Measurements from ENCODE around the gene CELF5.
"Not testable (repeated sequence)": the region's sequence is repeated elsewhere in the genome, so short reads cannot be mapped to it uniquely, and the experiment has no call there.

CELF5 gene

GRCh38 chr19:3202895-3203294 lies 21.6 kb upstream of the CELF5 start:
- H3K9me3 ChIP-seq (ENCODE audit: control insufficient read depth, low read length); H3K27me3 ChIP-seq (replicated peaks; ENCODE audit: control insufficient read depth, insufficient read depth, low read length); H3K4me3 ChIP-seq (ENCODE audit: low read length); H3K9ac ChIP-seq (ENCODE audit: low read length); DNase-seq (ENCODE audit: low read depth); H3K4me1 ChIP-seq (ENCODE audit: control insufficient read depth, insufficient read depth, low read length): not testable (repeated sequence)
- peaks cover 50% of the 10 kb centered on the region for H3K36me3 ChIP-seq (ENCODE audit: control insufficient read depth, insufficient read depth, low read length, severe bottlenecking)

GRCh38 chr19:3203805-3204645 lies 20.4 kb upstream of the CELF5 start:
- Histone ChIP-seq H3K4me1 (ENCODE audit: control insufficient read depth, insufficient read depth, low read length) (no peaks in the 10 kb centered on the region), H3K36me3 (ENCODE audit: control insufficient read depth, insufficient read depth, low read length, severe bottlenecking) (peaks cover 51% of the 10 kb centered on the region), H3K27me3 (replicated peaks; ENCODE audit: control insufficient read depth, insufficient read depth, low read length) (no peaks in the 10 kb centered on the region), H3K9ac (ENCODE audit: low read length) (no peak overlapping the region), H3K9me3 (ENCODE audit: control insufficient read depth, low read length) (no peaks in the 10 kb centered on the region), H3K4me3 (ENCODE audit: low read length) (no peak overlapping the region)
- no peak for DNase-seq (ENCODE audit: low read depth)

DNA sequence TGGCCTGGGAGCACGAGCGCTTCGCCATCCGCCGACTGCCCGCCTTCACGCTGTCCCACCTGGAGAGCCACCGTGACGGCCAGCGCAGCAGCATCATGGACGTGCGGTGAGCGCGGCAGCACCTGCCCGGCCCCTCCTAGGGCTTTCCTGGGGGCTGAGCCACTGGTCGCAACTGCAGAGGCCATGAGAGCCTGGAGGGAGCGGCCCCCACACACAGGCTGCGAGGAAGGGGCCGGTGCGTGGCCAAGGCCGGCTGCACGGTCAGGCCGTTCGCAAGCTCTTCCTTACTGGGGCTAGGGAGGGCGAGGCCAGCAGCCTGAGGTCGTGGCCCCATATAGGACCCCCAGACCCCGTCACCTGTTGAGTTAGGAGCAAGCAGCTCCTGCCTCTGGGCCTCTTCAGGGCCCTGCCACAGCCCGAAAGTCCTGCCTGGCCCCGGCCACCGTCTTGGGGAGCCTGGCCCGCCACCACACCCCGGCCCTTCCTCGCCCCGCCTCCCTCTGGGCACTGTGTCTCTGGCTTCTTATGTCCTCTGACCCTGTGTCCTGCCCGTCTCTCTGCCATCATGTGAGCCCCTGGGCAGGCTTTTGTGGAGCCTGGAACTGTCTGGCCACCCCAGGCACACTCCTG lies 19.7 kb upstream of the CELF5 start:
- no peak overlapping the region for H3K9ac ChIP-seq (ENCODE audit: low read length)
- no peaks in the 10 kb centered on the region for H3K9me3 ChIP-seq (ENCODE audit: control insufficient read depth, low read length)
- DNase-seq (ENCODE audit: low read depth) = no peak
- no peaks in the 10 kb centered on the region for H3K27me3 ChIP-seq (replicated peaks; ENCODE audit: control insufficient read depth, insufficient read depth, low read length)
- no peak overlapping the region for H3K4me3 ChIP-seq (ENCODE audit: low read length)
- H3K36me3 ChIP-seq (ENCODE audit: control insufficient read depth, insufficient read depth, low read length, severe bottlenecking) = peaks cover 48% of the 10 kb centered on the region
- H3K4me1 ChIP-seq (ENCODE audit: control insufficient read depth, insufficient read depth, low read length) = no peaks in the 10 kb centered on the region

DNA sequence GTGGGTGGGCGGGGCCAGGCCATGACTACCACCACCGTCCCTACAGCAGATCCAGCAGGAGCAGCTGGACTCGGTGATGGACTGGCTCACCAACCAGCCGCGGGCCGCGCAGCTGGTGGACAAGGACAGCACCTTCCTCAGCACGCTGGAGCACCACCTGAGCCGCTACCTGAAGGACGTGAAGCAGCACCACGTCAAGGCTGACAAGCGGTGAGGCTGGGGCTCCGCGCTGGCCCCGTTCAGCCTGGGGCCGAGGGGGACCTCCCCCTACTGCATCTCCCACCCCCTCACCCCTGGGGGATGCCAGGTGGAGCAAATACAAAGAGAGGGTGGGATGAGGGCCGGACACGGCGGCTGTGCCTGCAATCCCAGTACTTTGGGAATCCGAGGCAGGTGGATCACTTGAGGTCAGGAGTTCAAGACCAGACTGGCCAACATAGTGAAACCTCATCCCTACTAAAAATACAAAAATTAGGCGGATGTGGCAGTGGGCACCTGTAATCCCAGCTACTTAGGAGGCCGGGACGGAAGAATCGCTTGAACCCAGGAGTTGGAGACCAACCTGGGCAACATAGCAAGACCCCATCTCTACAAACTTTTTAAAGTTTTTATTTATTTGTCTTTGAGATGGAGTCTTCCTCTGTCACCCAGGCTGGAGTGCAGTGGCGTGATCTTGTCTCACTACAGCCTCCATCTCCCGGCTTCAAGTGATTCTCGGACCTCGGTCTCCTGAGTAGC lies 18.1 kb upstream of the CELF5 start:
- Histone ChIP-seq H3K27me3 (replicated peaks; ENCODE audit: control insufficient read depth, insufficient read depth, low read length) (no peaks in the 10 kb centered on the region), H3K9me3 (ENCODE audit: control insufficient read depth, low read length) (no peaks in the 10 kb centered on the region), H3K9ac (ENCODE audit: low read length) (no peak overlapping the region), H3K4me1 (ENCODE audit: control insufficient read depth, insufficient read depth, low read length) (no peaks in the 10 kb centered on the region), H3K36me3 (ENCODE audit: control insufficient read depth, insufficient read depth, low read length, severe bottlenecking) (peaks cover 48% of the 10 kb centered on the region), H3K4me3 (ENCODE audit: low read length) (no peak overlapping the region)
- no peak for DNase-seq (ENCODE audit: low read depth)

- Histone ChIP-seq H3K4me3 (ENCODE audit: low read length) (no peak overlapping the region), H3K4me1 (ENCODE audit: control insufficient read depth, insufficient read depth, low read length) (no peaks in the 10 kb centered on the region), H3K9me3 (ENCODE audit: control insufficient read depth, low read length) (no peaks in the 10 kb centered on the region), H3K9ac (ENCODE audit: low read length) (no peak overlapping the region), H3K27me3 (replicated peaks; ENCODE audit: control insufficient read depth, insufficient read depth, low read length) (no peaks in the 10 kb centered on the region), H3K36me3 (ENCODE audit: control insufficient read depth, insufficient read depth, low read length, severe bottlenecking) (peaks cover 41% of the 10 kb centered on the region)
- no peak for DNase-seq (ENCODE audit: low read depth)
Measured at GRCh38 chr19:3207461-3208242, 16.8 kb upstream of the CELF5 start.

- no peak for DNase-seq (ENCODE audit: low read depth)
- Histone ChIP-seq H3K4me3 (ENCODE audit: low read length) (no peak overlapping the region), H3K9me3 (ENCODE audit: control insufficient read depth, low read length) (no peaks in the 10 kb centered on the region), H3K9ac (ENCODE audit: low read length) (no peak overlapping the region), H3K27me3 (replicated peaks; ENCODE audit: control insufficient read depth, insufficient read depth, low read length) (no peaks in the 10 kb centered on the region), H3K4me1 (ENCODE audit: control insufficient read depth, insufficient read depth, low read length) (no peaks in the 10 kb centered on the region), H3K36me3 (ENCODE audit: control insufficient read depth, insufficient read depth, low read length, severe bottlenecking) (peaks cover 41% of the 10 kb centered on the region)
Measured at GRCh38 chr19:3208317-3209207, 15.9 kb upstream of the CELF5 start.

- Histone ChIP-seq H3K9me3 (ENCODE audit: control insufficient read depth, low read length) (no peaks in the 10 kb centered on the region), H3K27me3 (replicated peaks; ENCODE audit: control insufficient read depth, insufficient read depth, low read length) (no peaks in the 10 kb centered on the region), H3K9ac (ENCODE audit: low read length) (no peak overlapping the region), H3K4me3 (ENCODE audit: low read length) (no peak overlapping the region), H3K36me3 (ENCODE audit: control insufficient read depth, insufficient read depth, low read length, severe bottlenecking) (peaks cover 23% of the 10 kb centered on the region), H3K4me1 (ENCODE audit: control insufficient read depth, insufficient read depth, low read length) (no peaks in the 10 kb centered on the region)
- DNase-seq (ENCODE audit: low read depth) = peak; percentile 50
Measured at GRCh38 chr19:3210347-3211017, 14.0 kb upstream of the CELF5 start.

GRCh38 chr19:3211191-3211590 lies 13.3 kb upstream of the CELF5 start:
- H3K4me3 ChIP-seq (ENCODE audit: low read length) = no peak overlapping the region
- no peak overlapping the region for H3K9ac ChIP-seq (ENCODE audit: low read length)
- DNase-seq (ENCODE audit: low read depth) = no peak
- no peaks in the 10 kb centered on the region for H3K27me3 ChIP-seq (replicated peaks; ENCODE audit: control insufficient read depth, insufficient read depth, low read length)
- H3K36me3 ChIP-seq (ENCODE audit: control insufficient read depth, insufficient read depth, low read length, severe bottlenecking) = peaks cover 20% of the 10 kb centered on the region
- no peaks in the 10 kb centered on the region for H3K9me3 ChIP-seq (ENCODE audit: control insufficient read depth, low read length)
- H3K4me1 ChIP-seq (ENCODE audit: control insufficient read depth, insufficient read depth, low read length) = no peaks in the 10 kb centered on the region

GRCh38 chr19:3213159-3213558 lies 11.3 kb upstream of the CELF5 start:
- no peaks in the 10 kb centered on the region for H3K36me3 ChIP-seq (ENCODE audit: control insufficient read depth, insufficient read depth, low read length, severe bottlenecking)
- no peaks in the 10 kb centered on the region for H3K9me3 ChIP-seq (ENCODE audit: control insufficient read depth, low read length)
- H3K4me1 ChIP-seq (ENCODE audit: control insufficient read depth, insufficient read depth, low read length) = no peaks in the 10 kb centered on the region
- H3K9ac ChIP-seq (ENCODE audit: low read length) = no peak overlapping the region
- no peaks in the 10 kb centered on the region for H3K27me3 ChIP-seq (replicated peaks; ENCODE audit: control insufficient read depth, insufficient read depth, low read length)
- DNase-seq (ENCODE audit: low read depth) = no peak
- no peak overlapping the region for H3K4me3 ChIP-seq (ENCODE audit: low read length)

- Histone ChIP-seq H3K36me3 (ENCODE audit: control insufficient read depth, insufficient read depth, low read length, severe bottlenecking) (no peaks in the 10 kb centered on the region), H3K9me3 (ENCODE audit: control insufficient read depth, low read length) (no peaks in the 10 kb centered on the region), H3K27me3 (replicated peaks; ENCODE audit: control insufficient read depth, insufficient read depth, low read length) (no peaks in the 10 kb centered on the region), H3K9ac (ENCODE audit: low read length) (no peak overlapping the region), H3K4me1 (ENCODE audit: control insufficient read depth, insufficient read depth, low read length) (no peaks in the 10 kb centered on the region), H3K4me3 (ENCODE audit: low read length) (no peak overlapping the region)
- no peak for DNase-seq (ENCODE audit: low read depth)
Measured at GRCh38 chr19:3216874-3217273, 7.6 kb upstream of the CELF5 start.
